Prostate gland (tissue), 2 donors: ENCODE results near the gene EXD3. TPM values are rescaled to one million over a fixed set of nuclear protein-coding genes. Genes with fewer than 3 reads are reported as not detected.

Experiments used
- DNase-seq: peaks from one replicate; pipeline ENCODE4 v3.0.0-alpha.2; 2019; ENCODE audit warnings: low spot score
- H3K27ac ChIP-seq, 2 donors: fragments of 200-600 bp; sonication (generic); 2 replicates each; pipeline ENCODE4 v1.5.1; 2017 to 2019
- H3K27me3 ChIP-seq: fragments of 200-600 bp; sonication (generic); replicated peaks from 2 replicates; pipeline ENCODE4 v1.5.1; 2019; ENCODE audit not compliant: insufficient read depth
- H3K36me3 ChIP-seq, 2 donors: fragments of 200-600 bp; sonication (generic); 1 replicate in 1 of 2; 2 replicates in 1 of 2; pipeline versions ENCODE4 v1.5.1 to v1.8.1; 2017 to 2019
- H3K4me1 ChIP-seq: fragments of 200-600 bp; sonication (generic); replicated peaks from 2 replicates; pipeline ENCODE4 v1.5.1; 2019
- H3K4me3 ChIP-seq, 2 donors: fragments of 200-600 bp; sonication (generic); 2 replicates each; pipeline ENCODE4 v1.5.1; 2017 to 2019
- H3K9me3 ChIP-seq: fragments of 200-600 bp; sonication (generic); 2 replicates; pipeline ENCODE4 v1.5.1; 2017
- POLR2A ChIP-seq: fragments of 450-650 bp; IDR thresholded peaks from one replicate; pipeline ENCODE4 v1.6.1; 2016; ENCODE audit warnings: antibody characterized with exemption, mild to moderate bottlenecking
- POLR2AphosphoS5 ChIP-seq: sonication (generic); formaldehyde crosslinking; IDR thresholded peaks from one replicate; pipeline ENCODE4 v1.6.1; 2017; ENCODE audit warnings: antibody characterized with exemption
- WGBS: methylation state at CpG from one replicate; pipeline ENCODE4 v1.1.5; 2018; 5-methylcytosine and 5-hydroxymethylcytosine counted together
- intact Hi-C: fragments of 100-400 bp; cut with DNase I; formaldehyde crosslinking; loops from one replicate; pipeline ENCODE4 v1.14.2; 2022
- total RNA-seq, 2 donors: library from RNA; depleted of rRNA; stranded (reverse); fragments of >200 nt; gene quantifications; one replicate each; pipeline ENCODE4 v1.1.0, GENCODE V29; 2016
- TF ChIP-seq, protein P1 (sequence below), 4 experiments: fragments of 200-600 bp in 2 of 4; fragments of 450-650 bp in 2 of 4; sonication (generic) in 2 of 4; IDR thresholded peaks; 1 replicate in 3 of 4; 2 replicates in 1 of 4; pipeline ENCODE4 v1.5.1; 2016 to 2019; ENCODE audit warnings: antibody characterized with exemption in 4 of 4, mild to moderate bottlenecking in 2 of 4, moderate library complexity in 2 of 4

The EXD3 gene
- total RNA-seq, 2 donors from 2014 or later = 32.6 to 44.8 TPM

DNA sequence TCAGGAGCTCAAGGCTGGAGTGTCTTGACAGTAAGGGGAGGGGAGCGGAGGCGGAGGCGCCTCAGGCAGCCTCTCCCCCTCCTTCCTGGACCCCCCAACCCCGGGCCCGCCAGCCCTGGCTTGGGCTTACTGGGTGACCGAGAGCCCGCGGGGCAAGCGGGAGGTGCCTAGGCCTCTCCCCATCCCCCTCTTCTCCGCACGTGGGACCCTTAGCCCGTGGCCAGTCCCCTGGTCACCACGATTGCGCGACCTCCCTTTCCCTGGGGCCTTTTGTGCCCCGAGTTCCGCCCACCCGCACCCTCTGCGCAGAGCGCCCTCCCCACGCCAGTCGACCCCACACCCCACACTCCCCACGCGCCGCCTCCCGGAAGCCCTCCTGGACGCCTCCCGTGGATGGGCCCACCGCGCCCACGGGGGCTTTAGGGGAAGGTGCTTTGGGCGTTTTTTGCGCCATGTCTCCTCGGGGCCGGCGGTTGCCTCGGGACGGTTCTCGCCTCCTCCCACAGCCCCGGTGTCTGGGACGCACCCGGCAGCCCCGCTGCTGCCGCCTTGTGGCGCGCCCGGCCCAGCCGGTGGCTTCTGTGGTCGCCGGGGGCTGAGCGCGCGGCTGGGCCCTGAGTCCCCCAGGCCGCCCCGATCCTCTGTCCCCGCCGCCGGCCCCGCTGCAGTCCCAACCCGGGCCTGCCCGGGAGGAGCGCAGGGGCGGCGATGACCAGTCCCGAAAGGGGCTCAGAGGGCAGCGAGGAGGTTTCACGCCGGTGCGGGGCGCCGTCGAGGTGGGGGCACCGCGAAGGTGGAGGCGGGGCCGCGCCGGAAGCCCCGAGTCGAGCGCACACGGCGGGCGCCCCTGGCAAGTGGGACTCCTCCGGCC is 142.3 kb downstream of the EXD3 start:
- Histone ChIP-seq H3K36me3 (no peaks in the 10 kb centered on the region), H3K9me3 (no peaks in the 10 kb centered on the region), H3K27ac (no peak overlapping the region), H3K4me3 (peak overlapping the region in 1 of 2 donors; percentile 13), H3K4me1 (peaks cover 7% of the 10 kb centered on the region), H3K27me3 (peaks cover 3% of the 10 kb centered on the region)
- TF ChIP-seq, protein P1, sequence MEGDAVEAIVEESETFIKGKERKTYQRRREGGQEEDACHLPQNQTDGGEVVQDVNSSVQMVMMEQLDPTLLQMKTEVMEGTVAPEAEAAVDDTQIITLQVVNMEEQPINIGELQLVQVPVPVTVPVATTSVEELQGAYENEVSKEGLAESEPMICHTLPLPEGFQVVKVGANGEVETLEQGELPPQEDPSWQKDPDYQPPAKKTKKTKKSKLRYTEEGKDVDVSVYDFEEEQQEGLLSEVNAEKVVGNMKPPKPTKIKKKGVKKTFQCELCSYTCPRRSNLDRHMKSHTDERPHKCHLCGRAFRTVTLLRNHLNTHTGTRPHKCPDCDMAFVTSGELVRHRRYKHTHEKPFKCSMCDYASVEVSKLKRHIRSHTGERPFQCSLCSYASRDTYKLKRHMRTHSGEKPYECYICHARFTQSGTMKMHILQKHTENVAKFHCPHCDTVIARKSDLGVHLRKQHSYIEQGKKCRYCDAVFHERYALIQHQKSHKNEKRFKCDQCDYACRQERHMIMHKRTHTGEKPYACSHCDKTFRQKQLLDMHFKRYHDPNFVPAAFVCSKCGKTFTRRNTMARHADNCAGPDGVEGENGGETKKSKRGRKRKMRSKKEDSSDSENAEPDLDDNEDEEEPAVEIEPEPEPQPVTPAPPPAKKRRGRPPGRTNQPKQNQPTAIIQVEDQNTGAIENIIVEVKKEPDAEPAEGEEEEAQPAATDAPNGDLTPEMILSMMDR (IDR thresholded peaks at IDR 0.05) = peak; percentile 12 to 74 (median 54)
- TF ChIP-seq POLR2A = no peak
- 42% methylated on average over 35 of the region's 85 CpGs for WGBS
- DNase-seq = no peak
- intact Hi-C loops = no loop called here

DNA sequence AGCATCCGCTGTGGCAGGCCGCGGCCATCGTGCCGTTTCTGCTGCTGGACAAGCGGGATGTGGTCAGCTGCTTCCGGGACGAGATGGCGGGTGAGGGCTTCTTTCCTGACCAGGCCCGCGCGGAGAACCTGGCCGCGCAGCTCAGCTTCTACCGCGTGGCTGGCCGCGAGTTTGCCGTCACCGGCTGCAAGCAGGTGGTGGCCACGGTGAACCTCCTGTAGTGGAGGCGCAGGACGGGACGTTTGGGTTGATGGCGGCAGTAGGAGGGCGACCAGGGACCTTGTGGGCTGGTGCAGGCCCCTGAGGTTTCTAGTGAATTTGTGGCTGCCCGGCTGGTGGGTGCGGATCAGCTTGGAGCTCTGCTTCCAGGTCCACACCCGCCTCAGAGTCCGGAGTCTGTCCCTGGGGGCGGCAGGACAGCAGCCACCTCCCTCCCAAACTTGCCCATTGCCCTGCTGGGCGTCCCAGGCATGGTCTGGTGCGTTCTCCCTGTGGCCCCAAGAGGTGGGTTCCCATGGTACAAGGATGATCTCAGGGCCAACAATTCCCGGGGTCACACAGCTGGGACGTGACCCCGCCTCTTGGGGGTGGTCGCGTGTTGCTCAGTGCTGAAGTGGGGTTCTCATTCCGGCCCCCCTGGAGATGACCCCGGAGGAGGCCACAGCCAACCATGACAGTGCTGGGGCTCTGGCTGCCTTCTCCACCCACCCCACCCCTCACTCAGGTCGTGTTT is 143.1 kb downstream of the EXD3 start:
- intact Hi-C loops = no loop called here
- peaks cover 7% of the 10 kb centered on the region for H3K4me1 ChIP-seq
- no peaks in the 10 kb centered on the region for H3K9me3 ChIP-seq
- 86% methylated on average over 38 of the region's 41 CpGs for WGBS
- no peak overlapping the region for H3K4me3 ChIP-seq
- H3K27ac ChIP-seq = no peak overlapping the region
- no peak for TF ChIP-seq POLR2A
- TF ChIP-seq POLR2AphosphoS5 = no peak
- TF ChIP-seq, protein P1 (IDR thresholded peaks at IDR 0.05) = no peak
- DNase-seq = no peak
- H3K36me3 ChIP-seq = no peaks in the 10 kb centered on the region
- peaks cover 3% of the 10 kb centered on the region for H3K27me3 ChIP-seq

DNA sequence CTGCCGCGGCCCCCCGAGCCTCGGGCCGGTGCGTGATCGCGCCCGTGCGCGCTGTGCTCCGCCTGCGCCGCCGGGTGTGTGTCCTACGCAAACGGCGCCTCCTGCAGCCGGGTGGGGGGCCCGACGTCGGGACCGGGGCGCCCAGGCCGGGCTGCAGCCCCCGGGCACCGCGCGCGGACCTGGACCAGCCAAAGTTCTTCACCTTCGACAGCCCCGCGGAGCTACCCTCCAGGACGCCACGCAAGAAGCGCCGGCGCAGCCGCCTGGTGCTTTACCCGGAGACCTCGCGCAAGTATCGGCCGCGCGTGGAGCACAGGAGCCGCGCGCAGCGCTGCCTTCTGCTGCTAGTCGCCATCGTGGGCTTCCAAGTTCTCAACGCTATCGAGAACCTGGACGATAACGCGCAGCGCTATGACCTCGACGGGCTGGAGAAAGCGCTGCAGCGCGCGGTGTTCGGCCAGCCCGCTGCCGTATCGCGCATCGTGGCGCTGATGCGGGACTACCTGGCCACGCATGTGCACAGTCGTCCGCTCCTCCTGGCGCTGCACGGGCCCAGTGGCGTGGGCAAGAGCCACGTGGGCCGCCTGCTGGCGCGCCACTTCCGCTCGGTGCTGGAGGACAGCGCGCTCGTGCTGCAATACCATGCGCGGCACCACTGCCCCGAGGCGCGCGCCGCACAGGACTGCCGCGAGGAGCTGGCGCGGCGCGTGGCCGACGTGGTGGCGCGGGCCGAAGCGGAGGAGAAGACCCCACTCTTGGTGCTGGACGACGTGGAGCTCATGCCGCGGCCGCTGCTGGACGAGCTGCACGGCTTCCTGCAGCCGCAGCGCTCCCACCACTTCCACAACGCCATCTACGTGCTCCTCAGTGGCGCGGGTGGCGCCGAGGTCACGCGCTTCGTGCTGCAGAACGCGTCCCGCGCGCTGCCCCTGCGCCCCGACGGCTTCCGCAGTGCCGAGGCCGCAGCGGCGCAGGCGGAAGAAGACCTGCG is 143.9 kb downstream of the EXD3 start:
- intact Hi-C loops = no loop called here
- Histone ChIP-seq H3K9me3 (no peaks in the 10 kb centered on the region), H3K4me3 (no peak overlapping the region), H3K27me3 (peaks cover 3% of the 10 kb centered on the region), H3K36me3 (no peaks in the 10 kb centered on the region), H3K27ac (no peak overlapping the region), H3K4me1 (peaks cover 13% of the 10 kb centered on the region)
- WGBS = 70% methylated on average over 133 of the region's 139 CpGs
- DNase-seq = no peak
- TF ChIP-seq, protein P1 (IDR thresholded peaks at IDR 0.05) = no peak
- TF ChIP-seq POLR2AphosphoS5 (no peak), POLR2A (no peak)

DNA sequence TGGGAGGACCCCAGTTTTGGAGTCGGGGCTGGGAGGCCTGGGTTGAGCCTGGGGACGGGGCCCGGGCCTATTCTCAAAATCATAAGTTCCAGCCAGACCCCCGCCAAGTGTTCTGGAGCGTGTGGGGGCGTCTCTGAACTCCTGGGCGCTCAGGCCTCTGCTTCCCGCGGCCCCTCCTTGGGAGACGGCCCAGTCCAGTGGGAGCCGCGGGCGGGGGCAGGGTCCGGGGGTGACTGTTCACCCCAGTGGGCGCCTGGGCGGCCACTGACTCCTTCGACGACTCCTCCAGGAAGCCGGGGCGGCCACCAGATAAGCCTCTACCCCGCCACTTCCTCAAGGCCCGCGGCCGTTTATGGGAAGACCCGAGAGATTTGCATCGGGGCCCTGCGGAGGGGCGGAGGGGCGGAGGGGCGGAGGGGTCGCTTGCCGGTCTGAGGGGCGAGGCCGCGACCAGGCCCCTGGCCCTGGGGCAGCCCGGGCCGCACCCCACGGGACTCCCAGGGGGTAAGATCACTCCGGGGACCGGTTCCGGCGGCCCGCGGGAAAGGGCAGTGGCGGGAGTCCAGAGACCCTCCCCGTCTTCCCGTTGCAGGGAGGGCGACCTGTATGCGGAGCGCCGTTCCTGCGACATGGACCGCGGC is 144.8 kb downstream of the EXD3 start:
- intact Hi-C loops = no loop called here
- Histone ChIP-seq H3K4me3 (peak overlapping the region; percentile 16 to 18), H3K36me3 (no peaks in the 10 kb centered on the region), H3K27ac (peak overlapping the region in 1 of 2 donors; percentile 41), H3K4me1 (peaks cover 13% of the 10 kb centered on the region), H3K27me3 (peaks cover 3% of the 10 kb centered on the region), H3K9me3 (no peaks in the 10 kb centered on the region)
- DNase-seq = no peak
- TF ChIP-seq POLR2A (no peak), POLR2AphosphoS5 (no peak)
- TF ChIP-seq, protein P1 (IDR thresholded peaks at IDR 0.05) = no peak
- 12% methylated on average over 18 of the region's 54 CpGs for WGBS
